IMR-90 (cell line): Measurements from ENCODE around the gene CDK15. TPM values are rescaled to one million over a fixed set of nuclear protein-coding genes. Genes with fewer than 3 reads are reported as not detected.

Experiments
- ATAC-seq: fragments of 200-7000 bp; cut with Tn5 transposase; 2 replicates; pipeline ENCODE4 v1.9.1; 2020; ENCODE audit warnings: low read depth, mild to moderate bottlenecking, moderate library complexity
- BruUV-seq: library from RNA; stranded (reverse); fragments of 400-500 nt; replicated peaks from 2 replicates; lab custom pipeline; 2021; lab: Mats Ljungman, UMichigan
- CTCF ChIA-PET: fragments of 300-600 bp; formaldehyde crosslinking; extraction: SDS; loops from one replicate; lab custom pipeline; 2021; ENCODE audit warnings: antibody characterized with exemption; lab: Yijun Ruan, JAX
- POLR2A ChIA-PET: fragments of 300-600 bp; sonication (Branson Sonifier 250); formaldehyde crosslinking; loops from one replicate; lab custom pipeline; 2022; ENCODE audit warnings: antibody characterized with exemption; ENCODE audit not compliant: unreplicated experiment; lab: Charles Lee
- DNase-seq: peaks from one replicate; pipeline ENCODE4 v3.0.0; 2013
- H2AFZ ChIP-seq: replicated peaks from 2 replicates; pipeline ENCODE3; 2013; ENCODE audit warnings: low read length, mild to moderate bottlenecking; ENCODE audit not compliant: poor library complexity
- H2AK5ac ChIP-seq: 2 replicates; pipeline ENCODE4 v1.6.1; 2013; ENCODE audit warnings: low read depth, low read length, inconsistent platforms
- H2AK9ac ChIP-seq: replicated peaks from 2 replicates; pipeline ENCODE3; 2013; ENCODE audit warnings: mild to moderate bottlenecking, low read depth, low read length, moderate library complexity; ENCODE audit not compliant: poor library complexity
- H2BK120ac ChIP-seq: 2 replicates; pipeline ENCODE4 v1.6.1; 2013; ENCODE audit warnings: low read depth, low read length, inconsistent platforms
- H2BK15ac ChIP-seq: 3 replicates; pipeline ENCODE4 v1.6.1; 2013; ENCODE audit warnings: low read depth, low read length, inconsistent platforms
- H2BK20ac ChIP-seq: 2 replicates; pipeline ENCODE4 v1.6.1; 2013; ENCODE audit warnings: low read depth, mild to moderate bottlenecking, inconsistent platforms, low read length, moderate library complexity
- H2BK5ac ChIP-seq: 2 replicates; pipeline ENCODE4 v1.6.1; 2013; ENCODE audit warnings: mild to moderate bottlenecking, low read depth, low read length, inconsistent platforms; ENCODE audit not compliant: poor library complexity, severe bottlenecking
- H3K14ac ChIP-seq: replicated peaks from 2 replicates; pipeline ENCODE4 v1.6.1; 2013; ENCODE audit warnings: low read depth, low read length, inconsistent platforms
- H3K18ac ChIP-seq: 2 replicates; pipeline ENCODE4 v1.6.1; 2013; ENCODE audit warnings: low read depth, low read length, control low read depth
- H3K23ac ChIP-seq: 2 replicates; pipeline ENCODE4 v1.6.1; 2013; ENCODE audit warnings: low read depth, low read length, inconsistent platforms
- H3K27ac ChIP-seq: 2 replicates; pipeline ENCODE4 v1.5.1; 2013; ENCODE audit warnings: mild to moderate bottlenecking, control low read depth, low read length; ENCODE audit not compliant: insufficient read depth
- H3K27me3 ChIP-seq: 2 replicates; pipeline ENCODE4 v1.6.1; 2013; ENCODE audit warnings: low read length; ENCODE audit not compliant: control insufficient read depth, insufficient read depth
- H3K36me3 ChIP-seq: 2 replicates; pipeline ENCODE4 v1.6.1; 2013; ENCODE audit warnings: low read length, mixed read lengths; ENCODE audit not compliant: control insufficient read depth, insufficient read depth
- H3K4ac ChIP-seq: 2 replicates; pipeline ENCODE4 v1.6.1; 2013; ENCODE audit warnings: low read depth, low read length, inconsistent platforms
- H3K4me1 ChIP-seq: 2 replicates; pipeline ENCODE4 v1.6.1; 2013; ENCODE audit warnings: low read length, mixed read lengths; ENCODE audit not compliant: control insufficient read depth, insufficient read depth
- H3K4me2 ChIP-seq: 2 replicates; pipeline ENCODE4 v1.6.1; 2013; ENCODE audit warnings: low read depth, mild to moderate bottlenecking, control low read depth, low read length, moderate library complexity
- H3K4me3 ChIP-seq: 2 replicates; pipeline ENCODE4 v1.5.1; 2013; ENCODE audit warnings: low read depth, mild to moderate bottlenecking, control low read depth, low read length, moderate library complexity; ENCODE audit not compliant: insufficient read depth
- H3K56ac ChIP-seq: 2 replicates; pipeline ENCODE4 v1.6.1; 2013; ENCODE audit warnings: low read length, inconsistent platforms; ENCODE audit not compliant: insufficient read depth; ENCODE audit errors: extremely low read depth
- H3K79me1 ChIP-seq, 2 experiments: 2 replicates each; pipeline ENCODE4 v1.6.1; 2013; ENCODE audit warnings: low read length in 2 of 2, inconsistent platforms in 1 of 2, low read depth in 1 of 2
- H3K9ac ChIP-seq: 2 replicates; pipeline ENCODE4 v1.6.1; 2013; ENCODE audit warnings: low read depth, low read length, control low read depth
- H3K9me1 ChIP-seq: 2 replicates; pipeline ENCODE4 v1.6.1; 2013; ENCODE audit warnings: low read length, inconsistent platforms; ENCODE audit not compliant: insufficient read depth
- H3K9me3 ChIP-seq: 2 replicates; pipeline ENCODE4 v1.6.1; 2013; ENCODE audit warnings: low read length; ENCODE audit not compliant: control insufficient read depth, insufficient read depth
- H4K20me1 ChIP-seq: 2 replicates; pipeline ENCODE4 v1.6.1; 2013; ENCODE audit warnings: low read length, inconsistent platforms; ENCODE audit not compliant: insufficient read depth
- H4K5ac ChIP-seq: 2 replicates; pipeline ENCODE4 v1.6.1; 2013; ENCODE audit warnings: mild to moderate bottlenecking, low read depth, low read length, control low read depth
- H4K8ac ChIP-seq, 2 experiments: 2 replicates each; pipeline ENCODE4 v1.6.1; 2013; ENCODE audit warnings: low read depth in 2 of 2, low read length in 2 of 2, control low read depth in 1 of 2, inconsistent platforms in 1 of 2
- H4K91ac ChIP-seq: 2 replicates; pipeline ENCODE4 v1.6.1; 2013; ENCODE audit warnings: low read depth, low read length, inconsistent platforms; ENCODE audit not compliant: insufficient read depth
- CHD1 ChIP-seq: IDR thresholded peaks from 2 replicates; pipeline ENCODE4 v1.6.1; 2012; ENCODE audit warnings: low read depth, low read length, improper control_type of control experiment
- ELK1 ChIP-seq: fragments of 150-350 bp; IDR thresholded peaks from 2 replicates; pipeline ENCODE4 v1.6.1; 2016; ENCODE audit warnings: low read depth, mild to moderate bottlenecking, low read length, moderate library complexity, borderline replicate concordance
- POLR2A ChIP-seq: IDR thresholded peaks from 2 replicates; pipeline ENCODE4 v1.6.1; 2012; ENCODE audit warnings: mild to moderate bottlenecking, low read depth, low read length
- WGBS, 2 experiments: methylation state at CpG; one replicate each; pipeline versions ENCODE4 v1.1.5 to v1.1.7; 2013; ENCODE audit warnings: missing lambda C conversion rate in 2 of 2; ENCODE audit not compliant: insufficient read length in 1 of 2; ENCODE audit errors: extremely low coverage in 2 of 2; 5-methylcytosine and 5-hydroxymethylcytosine counted together
- dilution Hi-C: fragments of 300-500 bp; cut with HindIII; formaldehyde crosslinking; loops from one replicate; pipeline ENCODE4 v1.14.3; 2018; ENCODE audit warnings: low sequenced_read_pairs; ENCODE audit not compliant: unreplicated experiment
- in situ Hi-C: fragments of 300-500 bp; cut with MboI; formaldehyde crosslinking; loops from 3 replicates; pipeline ENCODE4 v1.14.3; 2019; ENCODE audit warnings: low sequenced_read_pairs, inconsistent platforms, mixed read lengths
- intact Hi-C: fragments of 100-400 bp; cut with micrococcal nuclease; formaldehyde crosslinking; loops from 2 replicates; pipeline ENCODE4 v1.10.0; 2022
- polyA plus RNA-seq, 3 experiments: library from polyadenylated mRNA; depleted of rRNA; stranded (reverse); fragments of >200 nt; gene quantifications; 2 replicates each; pipeline ENCODE4 v1.2.3, GENCODE V29; 2012; ENCODE audit warnings: low replicate concordance in 1 of 3
- total RNA-seq: library from RNA; depleted of rRNA; stranded (reverse); fragments of >200 nt; gene quantifications from 2 replicates; pipeline ENCODE4 v1.2.3, GENCODE V29; 2012

CDK15 gene
- total and polyA plus RNA-seq, 2 of the 4 experiments (the other 2 are of a cell fraction) = 16.1 to 33.0 TPM

GRCh38 chr2:201931475-201931874 is 125.1 kb downstream of the CDK15 start:
- H2AK5ac ChIP-seq = peak overlapping the region; percentile 65; the same call in 1 of the 2 replicates
- no peak overlapping the region for H3K18ac ChIP-seq
- WGBS, 2 experiments = no CpG with 5 or more reads among the region's 2 CpGs
- H3K27ac ChIP-seq = no peak overlapping the region
- ATAC-seq (no peak), DNase-seq (no peak)
- H3K14ac ChIP-seq = no peak overlapping the region
- TF ChIP-seq CHD1 (no peak), POLR2A (no peak), ELK1 (no peak)
- H2BK5ac ChIP-seq = no peak overlapping the region
- CTCF ChIA-PET = no interaction called here
- H4K5ac ChIP-seq = no peak overlapping the region
- no peak overlapping the region for H2AK9ac ChIP-seq
- no peak overlapping the region; the same call in 1 of the 2 replicates for H2BK20ac ChIP-seq
- H4K91ac ChIP-seq = no peak overlapping the region
- no peaks in the 10 kb centered on the region for H4K20me1 ChIP-seq
- no peak overlapping the region for H4K8ac ChIP-seq
- H3K4me2 ChIP-seq = no peak overlapping the region
- H3K23ac ChIP-seq = 0 out of 2 replicates have a peak overlapping the region, but pooled peaks have one; percentile 59
- no peak overlapping the region for H3K4ac ChIP-seq
- H3K9me3 ChIP-seq = peaks cover 2% of the 10 kb centered on the region; the same call in 1 of the 2 replicates
- H2BK120ac ChIP-seq = no peak overlapping the region
- H3K27me3 ChIP-seq = no peaks in the 10 kb centered on the region
- no peak overlapping the region for H2AFZ ChIP-seq
- no peaks in the 10 kb centered on the region for H3K79me1 ChIP-seq
- dilution Hi-C loops = no loop called here
- H3K9me1 ChIP-seq = 0 out of 2 replicates have a peak, but pooled peaks cover 11% of the 10 kb centered on the region
- BruUV-seq = no TSS peak
- no peak overlapping the region for H2BK15ac ChIP-seq
- H3K4me1 ChIP-seq = peaks cover 8% of the 10 kb centered on the region
- H3K56ac ChIP-seq = no peak overlapping the region
- intact Hi-C loops = no loop called here
- H3K36me3 ChIP-seq = no peaks in the 10 kb centered on the region
- H3K4me3 ChIP-seq = no peak overlapping the region
- H3K9ac ChIP-seq = no peak overlapping the region
- POLR2A ChIA-PET = no interaction called here
- in situ Hi-C loops = no loop called here
